ENCODE results near the gene COL11A1.
A peak's percentile ranks its signal among the peaks of the same experiment; 100 is the strongest.

The COL11A1 gene

DNA sequence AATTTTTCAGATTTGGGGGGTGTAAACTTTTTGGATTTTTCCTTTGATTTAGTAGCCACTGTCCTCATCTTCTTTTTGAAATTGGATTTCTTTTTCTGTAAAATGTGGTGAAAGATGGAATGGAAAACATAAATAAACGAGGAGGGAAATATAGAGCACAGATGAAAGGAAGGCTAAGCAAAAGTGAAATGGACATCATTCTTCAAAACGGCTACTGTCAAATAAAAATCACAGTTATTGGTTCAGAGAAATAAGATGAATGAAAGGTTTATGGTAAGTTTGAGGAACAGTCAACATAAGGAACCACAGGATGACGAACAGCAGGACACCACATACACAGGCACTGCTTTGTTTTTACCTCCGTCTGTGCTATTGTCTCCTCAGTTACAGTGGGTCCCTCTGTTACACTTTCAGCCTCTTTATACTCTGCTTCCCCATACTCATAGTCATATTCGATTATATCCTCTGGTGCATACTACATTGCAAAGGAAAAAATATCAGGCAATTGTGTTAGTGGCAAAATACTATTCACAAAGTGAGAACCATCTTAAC, 82.4 kb downstream of the COL11A1 start:
- H3K27ac Mint-ChIP-seq = peak overlapping the region; percentile 58
- peaks cover 18% of the 10 kb centered on the region for H3K36me3 Mint-ChIP-seq (ENCODE audit: low read depth)
- H3K27me3 Mint-ChIP-seq (ENCODE audit: low read depth, poor library complexity) = no peaks in the 10 kb centered on the region

GRCh38 chr1:103024051-103024450, 84.3 kb downstream of the COL11A1 start:
- Mint-ChIP-seq H3K9me3 (no peaks in the 10 kb centered on the region), H3K27me3 (ENCODE audit: low read depth, poor library complexity) (no peaks in the 10 kb centered on the region), H3K27ac (no peak overlapping the region), H3K36me3 (ENCODE audit: low read depth) (peaks cover 18% of the 10 kb centered on the region), H3K4me3 (no peak overlapping the region), H3K4me1 (no peaks in the 10 kb centered on the region)
- no peak for DNase-seq
- TF ChIP-seq CTCF (IDR thresholded peaks at IDR 0.05) = no peak

More for the DNA sequence above, 82.4 kb downstream of the COL11A1 start:
- H3K4me1 Mint-ChIP-seq = no peaks in the 10 kb centered on the region
- no peaks in the 10 kb centered on the region for H3K9me3 Mint-ChIP-seq
- H3K4me3 Mint-ChIP-seq = no peak overlapping the region
- DNase-seq = no peak
- TF ChIP-seq CTCF (IDR thresholded peaks at IDR 0.05) = no peak

DNA sequence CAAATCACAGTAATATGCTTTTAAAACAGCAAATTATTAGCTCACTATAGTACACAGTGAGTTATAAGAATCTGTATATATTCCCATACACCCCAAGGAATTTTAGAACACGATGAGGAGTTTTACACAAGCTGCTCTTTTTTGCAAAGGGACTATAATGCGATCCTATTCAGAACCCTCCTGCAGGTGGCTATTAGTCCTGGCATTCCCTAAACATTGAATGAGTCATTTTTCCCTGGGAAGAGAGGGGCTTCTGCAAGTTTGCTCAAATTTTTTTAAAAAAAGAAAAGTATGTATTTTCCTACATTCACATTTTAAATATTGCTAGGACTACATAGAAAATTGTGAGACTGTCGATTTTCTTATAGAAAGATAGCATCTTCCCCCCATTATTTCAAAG, 106.3 kb downstream of the COL11A1 start:
- H3K4me3 Mint-ChIP-seq = no peak overlapping the region
- no peak for TF ChIP-seq CTCF (IDR thresholded peaks at IDR 0.05)
- peaks cover 5% of the 10 kb centered on the region for H3K36me3 Mint-ChIP-seq (ENCODE audit: low read depth)
- no peak for DNase-seq
- H3K27ac Mint-ChIP-seq = no peak overlapping the region
- no peaks in the 10 kb centered on the region for H3K27me3 Mint-ChIP-seq (ENCODE audit: low read depth, poor library complexity)
- H3K9me3 Mint-ChIP-seq = no peaks in the 10 kb centered on the region
- H3K4me1 Mint-ChIP-seq = no peaks in the 10 kb centered on the region

DNA sequence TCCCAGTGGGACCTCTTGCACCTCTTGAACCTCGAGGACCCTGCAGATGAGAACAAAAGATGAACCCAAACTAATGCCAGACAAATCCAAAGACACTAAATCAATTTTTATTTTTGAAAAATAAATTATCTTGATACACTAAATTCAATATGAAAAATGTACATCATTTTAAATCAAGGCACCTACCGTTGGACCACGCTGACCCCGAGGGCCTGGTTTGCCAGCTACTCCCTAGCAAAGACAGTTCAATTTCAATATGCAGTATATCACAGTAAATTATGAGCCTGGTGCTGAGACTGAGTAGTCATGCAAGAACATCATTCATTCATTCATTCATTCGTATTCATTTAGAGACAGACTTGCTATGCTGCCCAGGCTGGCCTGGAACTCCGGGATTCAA, 129.4 kb downstream of the COL11A1 start:
- Mint-ChIP-seq H3K9me3 (no peaks in the 10 kb centered on the region), H3K4me1 (no peaks in the 10 kb centered on the region), H3K4me3 (no peak overlapping the region), H3K27me3 (ENCODE audit: low read depth, poor library complexity) (no peaks in the 10 kb centered on the region), H3K36me3 (ENCODE audit: low read depth) (no peaks in the 10 kb centered on the region), H3K27ac (no peak overlapping the region)
- TF ChIP-seq CTCF (IDR thresholded peaks at IDR 0.05) = no peak
- no peak for DNase-seq

- Mint-ChIP-seq H3K27ac (no peak overlapping the region), H3K36me3 (ENCODE audit: low read depth) (no peaks in the 10 kb centered on the region), H3K27me3 (ENCODE audit: low read depth, poor library complexity) (no peaks in the 10 kb centered on the region), H3K9me3 (no peaks in the 10 kb centered on the region), H3K4me1 (no peaks in the 10 kb centered on the region), H3K4me3 (no peak overlapping the region)
- no peak for TF ChIP-seq CTCF (IDR thresholded peaks at IDR 0.05)
- DNase-seq = no peak
Observed at GRCh38 chr1:102977292-102977691, 131.0 kb downstream of the COL11A1 start.

DNA sequence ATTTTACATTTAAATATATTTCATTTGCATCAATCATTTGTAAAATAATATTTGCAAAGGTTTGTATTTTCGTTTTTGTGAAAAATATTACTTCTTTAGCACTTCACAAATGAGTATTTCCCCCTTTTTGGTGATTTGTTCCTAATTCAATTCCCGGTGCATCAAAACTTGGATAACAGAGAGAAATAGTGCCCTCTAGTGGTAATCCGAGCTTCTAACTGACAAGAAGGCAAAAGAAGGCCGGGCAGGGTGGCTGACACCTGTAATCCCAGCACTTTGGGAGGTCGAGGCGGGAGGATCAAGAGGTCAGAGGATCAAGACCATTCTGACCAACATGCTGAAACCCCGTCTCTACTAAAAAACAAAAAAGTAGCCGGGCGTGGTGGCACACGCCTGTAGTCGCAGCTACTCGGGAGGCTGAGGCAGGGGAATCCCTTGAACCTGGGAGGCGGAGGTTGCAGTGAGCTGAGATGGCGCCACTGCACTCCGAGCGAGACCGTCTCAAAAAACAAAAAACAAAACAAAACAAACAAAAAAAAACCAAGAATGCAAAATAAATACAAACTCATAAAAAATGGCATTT, 137.7 kb downstream of the COL11A1 start:
- Mint-ChIP-seq H3K36me3 (ENCODE audit: low read depth) (peaks cover 10% of the 10 kb centered on the region), H3K4me3 (no peak overlapping the region), H3K27ac (no peak overlapping the region), H3K4me1 (no peaks in the 10 kb centered on the region), H3K27me3 (ENCODE audit: low read depth, poor library complexity) (no peaks in the 10 kb centered on the region), H3K9me3 (no peaks in the 10 kb centered on the region)
- DNase-seq = peak; percentile 40
- peak; percentile 72 for TF ChIP-seq CTCF (IDR thresholded peaks at IDR 0.05)
